Measurements from ENCODE around the gene RAD52. TPM values are rescaled to one million over a fixed set of nuclear protein-coding genes. Genes with fewer than 3 reads are reported as not detected.
"Not testable (repeated sequence)": the region's sequence is repeated elsewhere in the genome, so short reads cannot be mapped to it uniquely, and the experiment has no call there.

The RAD52 gene
- polyA plus RNA-seq, 1 donor, result 26.7 TPM

DNA sequence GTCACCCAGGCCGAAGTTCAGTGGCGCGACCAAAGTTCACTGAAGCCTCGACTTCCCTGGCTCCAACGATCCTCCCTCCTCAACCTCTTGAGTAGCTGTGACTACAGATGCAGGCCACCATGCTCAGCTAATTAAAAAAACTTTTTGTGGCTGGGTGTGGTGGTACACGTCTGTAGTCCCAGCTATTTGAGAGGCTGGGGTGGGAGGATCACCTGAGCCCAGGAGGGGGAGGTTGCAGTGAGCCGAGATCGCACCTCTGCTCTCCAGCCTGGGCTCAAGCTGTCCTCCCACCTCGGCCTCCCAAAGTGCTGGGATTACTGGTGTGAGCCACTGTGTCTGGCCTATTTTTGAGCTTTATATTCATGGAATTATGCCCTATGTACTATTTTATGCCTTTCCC is 18.1 kb upstream of the RAD52 start:
- no peak for DNase-seq (ENCODE audit: low read depth)

DNA sequence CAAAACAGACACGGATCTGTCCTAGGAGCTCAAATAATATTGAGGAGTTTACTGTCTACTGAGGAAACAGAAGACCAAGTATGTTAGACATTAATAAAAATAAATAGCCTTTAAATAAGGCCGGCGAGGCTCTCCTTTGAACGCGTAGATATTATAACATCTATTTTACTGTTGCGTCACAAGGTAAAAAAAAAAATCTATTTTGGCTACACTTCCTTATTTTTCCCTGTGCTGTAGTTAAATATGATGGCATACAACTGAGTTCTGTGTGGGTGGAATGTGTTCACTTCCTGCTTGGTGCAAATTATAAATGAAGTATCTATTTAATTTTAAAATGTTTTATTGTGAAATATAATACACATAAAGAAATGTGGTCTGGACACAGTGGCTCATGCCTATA is 17.2 kb upstream of the RAD52 start:
- no peak for DNase-seq (ENCODE audit: low read depth)

- no peak for DNase-seq (ENCODE audit: low read depth)
Observed at GRCh38 chr12:958588-959123, 9.2 kb upstream of the RAD52 start.

GRCh38 chr12:955939-956338 is 6.4 kb upstream of the RAD52 start:
- no peak for DNase-seq (ENCODE audit: low read depth)

DNA sequence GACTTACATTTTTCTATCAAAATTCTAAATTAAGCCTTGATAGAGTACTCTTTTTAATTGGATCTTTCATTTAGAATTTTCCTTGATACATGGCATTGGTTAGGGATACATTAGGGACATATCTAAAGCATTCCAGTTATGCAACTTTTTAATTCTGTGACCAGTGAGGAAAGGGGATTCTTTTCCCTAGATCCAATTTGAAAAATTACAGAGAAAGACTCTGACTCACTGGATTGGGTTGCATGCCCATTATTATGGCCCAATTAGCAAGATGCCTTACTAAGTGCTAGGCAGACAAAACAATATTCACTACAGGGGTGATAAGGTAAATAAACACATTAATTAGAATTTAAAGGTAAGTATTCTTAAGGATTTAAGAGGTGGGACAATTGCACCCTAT is 5.2 kb upstream of the RAD52 start:
- no peak for DNase-seq (ENCODE audit: low read depth)

DNA sequence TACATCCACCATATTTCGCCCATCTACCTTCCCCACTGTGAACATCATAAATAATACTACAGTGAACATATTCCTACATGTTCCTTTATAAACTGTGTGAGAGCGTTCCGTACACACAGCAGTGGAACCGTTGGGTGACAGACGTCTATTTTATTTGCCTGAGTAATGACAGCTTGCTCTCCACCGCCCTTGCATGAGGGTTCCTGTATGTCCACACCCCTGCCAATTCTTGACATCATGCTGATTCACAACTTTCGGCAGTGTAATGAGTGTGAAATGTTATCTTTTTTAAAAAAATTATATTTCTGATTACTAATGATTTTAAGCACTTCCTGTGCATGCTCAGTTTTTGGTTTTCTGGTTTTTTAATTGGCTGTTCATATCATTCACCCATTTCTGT is 4.3 kb upstream of the RAD52 start:
- no peak for DNase-seq (ENCODE audit: low read depth)

GRCh38 chr12:951176-951575 is 1.7 kb upstream of the RAD52 start:
- no peak for DNase-seq (ENCODE audit: low read depth)

DNA sequence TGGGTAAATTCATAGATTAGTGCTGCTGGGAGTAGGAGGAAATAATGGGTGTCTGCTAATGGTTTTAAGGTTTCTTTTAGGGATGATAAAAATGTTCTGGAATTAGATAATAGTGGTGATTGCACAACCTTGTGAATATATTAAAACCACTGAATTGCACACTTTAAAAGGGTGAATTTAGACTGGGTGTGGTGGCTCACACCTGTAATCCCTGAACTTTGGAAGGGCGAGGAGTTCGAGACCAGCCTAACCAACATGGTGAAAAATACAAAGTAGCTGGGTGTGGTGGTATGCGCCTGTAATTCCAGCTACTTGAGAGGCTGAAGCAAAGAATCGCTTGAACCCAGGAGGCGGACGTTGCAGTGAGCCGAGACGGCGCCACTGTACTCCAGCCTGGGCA is 1.3 kb downstream of the RAD52 start:
- no peak for DNase-seq (ENCODE audit: low read depth)

GRCh38 chr12:946631-947030 is 2.9 kb downstream of the RAD52 start:
- DNase-seq (ENCODE audit: low read depth), result no peak

- DNase-seq (ENCODE audit: low read depth), result no peak
Observed at GRCh38 chr12:946212-946611, 3.3 kb downstream of the RAD52 start.

- no peak for DNase-seq (ENCODE audit: low read depth)
Observed at GRCh38 chr12:944211-944610, 5.3 kb downstream of the RAD52 start.

- DNase-seq (ENCODE audit: low read depth), result no peak
Observed at GRCh38 chr12:943051-943450, 6.4 kb downstream of the RAD52 start.

DNA sequence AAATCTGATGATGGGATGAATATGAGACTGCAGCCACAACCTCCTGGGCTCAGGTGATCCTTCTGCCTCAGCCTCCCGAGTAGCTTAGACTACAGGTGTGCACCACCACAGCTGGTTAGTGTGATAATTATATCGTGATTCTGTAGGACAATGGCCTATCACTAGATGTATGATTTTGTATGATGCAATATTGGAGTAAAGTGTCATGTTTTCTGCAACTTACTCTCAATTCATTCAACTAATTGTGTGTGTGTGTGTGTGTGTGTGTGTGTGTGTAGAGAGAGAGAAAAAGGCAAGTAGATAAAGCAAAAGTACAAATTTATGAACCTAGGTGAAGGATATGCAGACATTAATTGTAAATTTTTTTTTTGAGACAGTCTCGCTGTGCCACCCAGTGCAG is 10.7 kb downstream of the RAD52 start:
- no peak for DNase-seq (ENCODE audit: low read depth)

GRCh38 chr12:936377-937345 is 12.8 kb downstream of the RAD52 start:
- DNase-seq (ENCODE audit: low read depth), result no peak

GRCh38 chr12:935891-936290 is 13.6 kb downstream of the RAD52 start:
- DNase-seq (ENCODE audit: low read depth), result not testable (repeated sequence)

- DNase-seq (ENCODE audit: low read depth), result no peak
Observed at GRCh38 chr12:931591-931990, 17.9 kb downstream of the RAD52 start.

- DNase-seq (ENCODE audit: low read depth), result no peak
Observed at GRCh38 chr12:931060-931459, 18.4 kb downstream of the RAD52 start.

GRCh38 chr12:926641-927040 is 22.9 kb downstream of the RAD52 start:
- no peak for DNase-seq (ENCODE audit: low read depth)

GRCh38 chr12:922285-922684 is 27.2 kb downstream of the RAD52 start:
- no peak for DNase-seq (ENCODE audit: low read depth)

- no peak for DNase-seq (ENCODE audit: low read depth)
Observed at GRCh38 chr12:920676-921075, 28.8 kb downstream of the RAD52 start.

DNA sequence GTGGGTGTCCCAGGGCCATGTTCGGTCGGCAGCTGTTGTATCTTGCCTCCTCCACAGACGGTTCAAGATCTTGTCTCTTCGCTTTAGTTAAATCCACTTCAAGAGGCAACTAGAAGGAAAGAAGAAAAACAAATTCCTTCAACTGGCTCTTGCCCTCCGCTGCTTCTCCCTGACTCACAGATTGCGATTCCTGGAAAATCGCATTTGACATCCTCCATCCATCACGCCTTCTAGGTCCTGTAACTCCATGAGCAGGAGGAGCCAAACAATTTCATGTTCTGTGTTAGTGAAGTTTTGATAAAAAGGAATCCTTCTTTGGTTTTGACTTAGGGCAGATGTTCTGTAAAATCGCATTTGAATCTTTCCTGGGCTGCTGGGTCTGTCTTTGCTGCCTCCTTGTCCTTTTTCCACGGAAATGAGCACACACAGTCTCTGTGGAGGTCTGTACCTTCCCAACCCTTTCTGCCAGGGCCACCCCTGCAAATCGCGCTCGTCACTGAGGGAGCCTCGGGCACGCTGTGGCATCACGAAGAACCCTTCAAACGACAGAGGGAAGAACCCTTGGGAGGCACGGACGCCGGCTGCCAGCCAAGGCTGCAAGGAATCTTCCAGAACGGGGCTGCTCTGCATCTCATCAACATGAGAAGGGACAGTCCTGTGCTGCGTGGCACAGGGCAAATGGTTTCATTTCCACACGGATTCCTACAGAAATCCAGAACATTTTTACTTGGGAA is 32.6 kb downstream of the RAD52 start:
- DNase-seq (ENCODE audit: low read depth), result no peak

DNA sequence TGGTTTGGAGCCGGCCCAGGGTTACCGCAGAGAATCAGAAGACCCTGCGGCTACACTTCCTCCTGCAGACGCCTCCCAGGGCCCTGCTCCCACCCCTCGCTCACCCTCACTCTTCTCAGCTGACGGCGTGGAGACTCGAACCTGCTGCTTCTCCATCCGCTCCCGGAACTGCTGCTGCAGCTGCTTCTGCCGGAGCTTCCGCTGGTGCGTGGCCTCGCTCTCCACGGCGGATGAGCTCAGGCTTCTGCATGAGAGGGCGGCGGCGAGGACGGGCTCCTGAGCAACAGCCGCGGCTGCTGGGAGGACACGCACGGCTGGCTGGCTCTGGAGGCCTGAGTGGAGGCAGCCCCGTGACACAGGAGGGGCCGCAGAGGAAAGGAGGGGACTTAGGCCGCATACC is 33.3 kb downstream of the RAD52 start:
- no peak for DNase-seq (ENCODE audit: low read depth)

GRCh38 chr12:915090-915489 is 34.4 kb downstream of the RAD52 start:
- no peak for DNase-seq (ENCODE audit: low read depth)
